Tongue (tissue), 1 donor: ENCODE results near the gene VMO1. TPM values are rescaled to one million over a fixed set of nuclear protein-coding genes. Genes with fewer than 3 reads are reported as not detected.

Source experiments
- total RNA-seq: library from RNA; depleted of rRNA; stranded (reverse); fragments of >200 nt; gene quantifications from one replicate; pipeline ENCODE4 v1.2.3, GENCODE V29; 2014

The VMO1 gene
- total RNA-seq, 1 donor from 2014 or later, result 13.1 TPM

Other genes with a start within 250 kb of the VMO1 start
- 25.7 TPM for gene MYBBP1A, start 231.0 kb downstream of the VMO1 start, total RNA-seq
- 10.5 TPM for gene GGT6, start 225.8 kb downstream of the VMO1 start, total RNA-seq
- 174 TPM for gene SMTNL2, start 201.8 kb downstream of the VMO1 start, total RNA-seq
- 0.31 TPM for gene ALOX15, start 144.7 kb downstream of the VMO1 start, total RNA-seq
- gene PELP1, start 82.2 kb downstream of the VMO1 start, total RNA-seq, result 43.6 TPM
- gene ARRB2, start 75.7 kb downstream of the VMO1 start, total RNA-seq, result 14.6 TPM
- gene MED11, start 54.9 kb downstream of the VMO1 start, total RNA-seq, result 14.9 TPM
- gene ZMYND15, start 46.5 kb downstream of the VMO1 start, total RNA-seq, result not detected
- gene CXCL16, start 46.4 kb downstream of the VMO1 start, total RNA-seq, result 4.8 TPM
- gene TM4SF5, start 14.5 kb downstream of the VMO1 start, total RNA-seq, result not detected
- not detected for gene GLTPD2, start 2.6 kb upstream of the VMO1 start, total RNA-seq
- gene PSMB6, start 9.8 kb upstream of the VMO1 start, total RNA-seq, result 79.1 TPM
- gene PLD2, start 20.8 kb upstream of the VMO1 start, total RNA-seq, result 16.1 TPM
- gene MINK1, start 47.0 kb upstream of the VMO1 start, total RNA-seq, result 51.4 TPM
- 5.1 TPM for gene C17orf107, start 113.2 kb upstream of the VMO1 start, total RNA-seq
- gene CHRNE, start 116.7 kb upstream of the VMO1 start, total RNA-seq, result 3.8 TPM
- not detected for gene GP1BA, start 145.9 kb upstream of the VMO1 start, total RNA-seq
- gene SLC25A11, start 153.7 kb upstream of the VMO1 start, total RNA-seq, result 94.6 TPM
- 20.3 TPM for gene RNF167, start 153.9 kb upstream of the VMO1 start, total RNA-seq
- 168 TPM for gene PFN1, start 162.2 kb upstream of the VMO1 start, total RNA-seq
- gene ENO3, start 164.8 kb upstream of the VMO1 start, total RNA-seq, result 4,089 TPM
- gene SPAG7, start 181.5 kb upstream of the VMO1 start, total RNA-seq, result 68.2 TPM
- 8.0 TPM for gene CAMTA2, start 201.3 kb upstream of the VMO1 start, total RNA-seq
- gene INCA1, start 211.2 kb upstream of the VMO1 start, total RNA-seq, result 0.62 TPM
- 97.3 TPM for gene KIF1C, start 211.6 kb upstream of the VMO1 start, total RNA-seq
- not detected for gene SLC52A1, start 249.1 kb upstream of the VMO1 start, total RNA-seq